ENCODE data around the gene CAMSAP2.
A peak's percentile ranks its signal among the peaks of the same experiment; 100 is the strongest.

The CAMSAP2 gene, protein sequence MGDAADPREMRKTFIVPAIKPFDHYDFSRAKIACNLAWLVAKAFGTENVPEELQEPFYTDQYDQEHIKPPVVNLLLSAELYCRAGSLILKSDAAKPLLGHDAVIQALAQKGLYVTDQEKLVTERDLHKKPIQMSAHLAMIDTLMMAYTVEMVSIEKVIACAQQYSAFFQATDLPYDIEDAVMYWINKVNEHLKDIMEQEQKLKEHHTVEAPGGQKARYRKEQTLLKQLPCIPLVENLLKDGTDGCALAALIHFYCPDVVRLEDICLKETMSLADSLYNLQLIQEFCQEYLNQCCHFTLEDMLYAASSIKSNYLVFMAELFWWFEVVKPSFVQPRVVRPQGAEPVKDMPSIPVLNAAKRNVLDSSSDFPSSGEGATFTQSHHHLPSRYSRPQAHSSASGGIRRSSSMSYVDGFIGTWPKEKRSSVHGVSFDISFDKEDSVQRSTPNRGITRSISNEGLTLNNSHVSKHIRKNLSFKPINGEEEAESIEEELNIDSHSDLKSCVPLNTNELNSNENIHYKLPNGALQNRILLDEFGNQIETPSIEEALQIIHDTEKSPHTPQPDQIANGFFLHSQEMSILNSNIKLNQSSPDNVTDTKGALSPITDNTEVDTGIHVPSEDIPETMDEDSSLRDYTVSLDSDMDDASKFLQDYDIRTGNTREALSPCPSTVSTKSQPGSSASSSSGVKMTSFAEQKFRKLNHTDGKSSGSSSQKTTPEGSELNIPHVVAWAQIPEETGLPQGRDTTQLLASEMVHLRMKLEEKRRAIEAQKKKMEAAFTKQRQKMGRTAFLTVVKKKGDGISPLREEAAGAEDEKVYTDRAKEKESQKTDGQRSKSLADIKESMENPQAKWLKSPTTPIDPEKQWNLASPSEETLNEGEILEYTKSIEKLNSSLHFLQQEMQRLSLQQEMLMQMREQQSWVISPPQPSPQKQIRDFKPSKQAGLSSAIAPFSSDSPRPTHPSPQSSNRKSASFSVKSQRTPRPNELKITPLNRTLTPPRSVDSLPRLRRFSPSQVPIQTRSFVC (N-terminal part only)

GRCh38 chr1:200738327-200738948, at the start of gene CAMSAP2:
Gene CAMSAP2 (plus strand): TSS chr1:200738893. CDS start chr1:200739828, 935 bp downstream.
- peak; percentile 56 for DNase-seq

DNA sequence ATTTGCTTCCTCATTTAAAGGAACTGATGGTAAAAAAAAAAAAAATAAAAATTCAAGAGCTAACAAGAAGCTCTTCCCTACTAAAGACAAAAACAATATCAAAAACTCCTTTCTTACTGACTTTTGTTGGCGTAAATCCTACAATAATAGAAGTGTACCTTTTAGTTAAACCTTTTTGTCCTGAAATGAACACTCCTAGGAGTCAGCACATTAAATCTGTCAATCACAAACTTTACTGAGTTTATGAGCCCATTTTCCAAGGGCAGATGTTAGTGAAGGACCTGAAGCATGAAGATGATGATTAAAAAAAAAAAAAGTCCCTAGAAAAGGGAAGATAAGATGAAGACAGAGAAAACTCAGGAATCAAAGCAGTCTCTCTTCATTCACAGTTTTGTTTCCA, 46.4 kb upstream of the CAMSAP2 start:
- no peak for DNase-seq

- no peak for DNase-seq
Measured at GRCh38 chr1:200693327-200693726, 45.4 kb upstream of the CAMSAP2 start.

- no peak for DNase-seq
Measured at GRCh38 chr1:200694738-200695137, 44.0 kb upstream of the CAMSAP2 start.

DNA sequence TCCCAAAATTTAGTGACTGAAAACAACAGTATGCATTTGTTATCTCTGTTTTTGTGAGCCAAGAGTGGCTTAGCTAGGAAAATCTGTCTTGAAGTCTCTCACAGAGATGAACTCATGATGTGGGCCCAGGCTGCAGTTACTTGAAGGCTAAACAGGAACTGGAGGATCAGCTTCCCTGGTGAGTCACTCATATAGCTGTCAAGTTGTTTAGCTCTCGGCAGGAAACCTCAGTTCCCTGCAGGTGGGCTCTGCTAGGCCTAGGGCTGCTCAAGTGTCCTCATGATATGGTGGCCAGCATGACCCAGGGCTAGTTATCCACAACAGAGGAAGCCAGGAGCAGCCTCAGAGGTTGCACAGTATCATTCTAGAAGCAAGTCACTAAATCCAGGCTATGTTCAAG, 38.8 kb upstream of the CAMSAP2 start:
- no peak for DNase-seq

DNA sequence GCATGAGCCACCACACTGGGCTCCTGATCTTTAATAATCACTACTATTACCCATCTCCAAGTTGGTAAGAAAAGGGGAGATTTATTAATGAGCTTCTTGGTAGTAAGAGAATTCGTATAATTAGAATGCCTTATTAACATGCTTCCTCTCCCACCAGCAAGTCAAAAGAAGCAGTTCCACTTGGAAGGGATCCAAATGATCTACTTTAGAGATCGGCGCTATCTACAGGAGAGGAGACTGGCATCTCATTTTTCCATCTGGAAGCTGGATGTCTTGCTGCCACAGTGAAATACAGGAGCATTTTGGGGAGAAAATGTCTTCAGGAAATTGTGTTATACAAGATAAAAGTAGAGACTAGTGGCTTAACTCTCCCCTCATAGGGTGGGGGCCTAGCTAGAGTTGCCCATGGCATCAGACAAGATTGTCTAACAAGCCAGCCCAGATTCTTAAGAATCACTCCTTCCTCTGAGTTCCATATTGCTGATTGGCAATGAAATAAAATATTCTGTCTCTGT, 33.6 kb upstream of the CAMSAP2 start:
- no peak for DNase-seq

DNA sequence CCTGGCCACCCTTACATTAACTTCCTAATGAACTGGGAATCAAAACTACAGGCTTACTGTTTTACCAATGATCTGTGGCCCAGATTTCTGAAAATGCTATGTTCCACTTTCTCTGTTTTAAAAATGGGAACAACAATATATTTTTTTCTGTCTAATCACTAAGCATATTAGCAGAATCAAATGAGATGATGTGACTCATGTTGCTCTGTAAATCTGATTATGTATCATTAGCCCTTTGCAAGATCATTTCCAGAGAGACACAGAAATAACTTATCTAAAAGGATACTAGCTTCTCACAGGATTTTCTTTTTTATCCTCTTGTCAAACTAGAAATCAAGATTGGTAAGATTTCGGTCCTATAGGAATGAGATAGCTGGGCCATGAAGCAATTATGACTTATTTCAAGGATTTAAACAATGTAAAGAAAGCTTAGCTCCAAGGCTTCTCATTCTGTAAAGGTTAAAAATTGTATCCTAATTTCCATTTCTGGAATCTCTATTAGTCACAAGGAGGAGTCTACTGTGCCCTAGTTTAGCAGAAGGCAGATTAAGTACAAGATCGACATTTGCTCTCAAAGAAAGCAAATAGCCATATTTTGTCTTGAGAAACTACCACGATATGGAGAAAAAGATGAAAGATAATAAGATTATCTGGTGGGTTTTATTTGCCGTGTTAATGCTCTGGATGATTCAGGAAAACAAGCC, 32.4 kb upstream of the CAMSAP2 start:
- no peak for DNase-seq

DNA sequence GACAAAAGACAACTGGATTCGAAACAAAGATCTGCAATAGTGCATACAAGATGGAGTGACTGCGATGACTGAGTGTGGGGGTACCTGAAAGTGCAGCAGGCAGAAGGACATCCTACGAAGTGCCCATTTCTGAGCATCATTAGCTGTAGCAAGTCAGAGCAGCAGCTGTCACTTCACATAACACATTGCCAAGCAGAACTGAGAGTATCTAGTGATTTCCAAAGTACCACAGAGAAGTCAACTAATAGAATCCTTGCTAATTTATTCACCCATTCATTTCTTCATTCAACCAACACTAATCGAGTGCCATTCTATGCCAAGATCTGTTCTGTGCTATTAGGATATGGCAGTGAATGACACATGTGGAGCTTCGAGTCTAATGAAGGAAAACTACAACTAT, 31.6 kb upstream of the CAMSAP2 start:
- no peak for DNase-seq

DNA sequence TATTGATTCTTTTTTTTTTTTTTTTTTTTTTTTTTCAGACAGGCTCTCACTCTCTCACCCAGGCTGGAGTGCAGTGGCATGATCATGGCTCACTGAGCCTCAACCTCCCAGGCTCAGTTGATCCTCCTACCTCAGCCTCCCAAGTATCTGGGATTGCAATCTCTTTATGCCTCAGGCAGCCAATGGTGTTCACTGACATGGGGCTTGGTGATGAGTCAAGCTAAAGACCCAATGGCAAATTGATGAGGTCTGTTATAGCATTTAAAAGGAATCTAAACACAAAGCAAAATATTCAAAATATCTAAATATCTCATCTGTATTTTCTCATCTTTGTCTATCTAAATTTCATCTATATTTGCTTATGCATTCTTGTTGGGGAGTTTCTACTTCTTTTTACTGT, 30.5 kb upstream of the CAMSAP2 start:
- DNase-seq: no peak

- DNase-seq: no peak
Measured at GRCh38 chr1:200708769-200709168, 29.9 kb upstream of the CAMSAP2 start.

- no peak for DNase-seq
Measured at GRCh38 chr1:200710166-200710565, 28.5 kb upstream of the CAMSAP2 start.

DNA sequence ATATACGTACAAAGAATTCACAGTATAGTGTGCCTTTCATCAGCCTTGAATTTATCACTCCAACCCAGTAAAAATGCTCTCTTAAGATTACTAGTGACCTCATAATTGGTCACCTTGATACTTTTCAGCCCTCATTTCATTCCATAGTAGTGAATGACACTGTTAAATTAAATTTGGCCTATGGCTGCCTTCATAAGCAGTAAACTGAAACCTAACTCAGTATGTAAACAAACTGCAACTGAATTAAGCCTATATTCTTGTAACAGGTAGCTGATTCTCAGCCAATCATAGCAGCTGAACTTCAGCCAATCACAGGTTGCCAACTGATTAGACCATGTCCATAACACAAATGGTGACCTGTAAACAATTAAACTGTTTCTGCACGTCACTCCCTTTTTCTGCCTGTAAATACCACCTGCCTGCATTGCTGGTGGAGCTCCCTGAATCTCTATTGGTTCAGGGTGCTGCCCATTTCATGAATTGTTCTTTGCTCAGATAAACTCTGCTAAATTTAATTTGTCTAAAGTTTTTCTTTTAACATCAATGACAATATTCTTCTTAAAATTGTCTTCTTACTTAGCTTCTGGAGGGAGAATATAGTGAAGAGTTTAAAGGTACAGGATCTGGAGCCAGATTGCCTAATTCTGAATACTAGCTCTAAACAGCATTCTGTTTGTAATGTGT, 24.0 kb upstream of the CAMSAP2 start:
- DNase-seq: no peak

DNA sequence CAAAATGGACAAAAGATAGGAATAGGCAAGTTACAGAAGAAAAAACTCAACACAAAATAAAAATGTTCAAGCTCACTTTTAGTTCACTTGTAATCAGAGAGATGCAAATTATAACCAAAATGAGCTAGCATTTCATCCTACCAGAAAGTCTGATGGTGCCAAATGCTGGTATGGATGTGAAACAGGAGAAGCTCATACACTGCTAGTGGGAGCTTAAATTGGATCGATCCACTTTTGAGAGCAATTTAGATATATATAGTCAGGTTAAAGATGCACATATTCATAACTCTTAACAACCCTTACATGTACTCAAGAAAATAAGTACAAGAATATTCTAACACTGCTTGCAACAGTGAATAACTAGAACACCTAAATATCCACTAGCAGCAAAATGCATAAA, 18.5 kb upstream of the CAMSAP2 start:
- no peak for DNase-seq

DNA sequence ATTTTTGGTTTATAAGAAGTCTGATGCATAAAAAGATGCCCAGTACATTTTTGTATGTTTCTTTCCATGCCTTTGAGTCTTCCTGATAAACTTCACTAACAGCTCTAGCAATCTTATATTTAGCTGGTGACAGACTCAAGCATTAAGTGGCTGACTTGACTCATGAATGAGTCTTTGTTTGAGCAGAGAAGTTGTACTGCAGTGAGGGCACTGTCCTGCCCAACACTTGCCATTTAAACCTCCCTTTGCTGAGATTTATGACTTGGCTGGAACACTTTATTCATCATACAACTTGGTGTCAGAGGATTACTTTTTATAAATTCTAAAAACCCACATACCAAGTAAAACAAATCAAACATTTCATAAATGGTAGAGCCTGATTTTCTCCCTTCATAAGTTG, 14.6 kb upstream of the CAMSAP2 start:
- no peak for DNase-seq

DNA sequence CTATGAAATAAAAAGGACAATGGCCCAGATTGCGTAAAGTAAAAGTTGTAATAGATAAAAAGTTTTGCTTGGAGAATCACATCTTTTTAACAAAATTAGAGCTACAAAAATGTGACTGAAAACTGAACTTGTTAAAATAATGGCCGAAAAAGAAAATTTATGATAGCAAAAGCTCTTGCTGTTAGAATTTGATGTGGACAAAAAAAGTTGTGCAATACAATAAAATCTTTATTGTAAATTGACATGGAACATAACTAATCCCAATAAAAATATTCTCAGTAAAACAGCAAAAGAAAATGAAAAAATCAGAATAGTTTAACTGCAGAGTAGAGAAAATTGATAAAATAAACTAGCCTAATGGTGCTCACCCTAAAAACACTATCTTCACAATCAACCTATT, 11.4 kb upstream of the CAMSAP2 start:
- no peak for DNase-seq

DNA sequence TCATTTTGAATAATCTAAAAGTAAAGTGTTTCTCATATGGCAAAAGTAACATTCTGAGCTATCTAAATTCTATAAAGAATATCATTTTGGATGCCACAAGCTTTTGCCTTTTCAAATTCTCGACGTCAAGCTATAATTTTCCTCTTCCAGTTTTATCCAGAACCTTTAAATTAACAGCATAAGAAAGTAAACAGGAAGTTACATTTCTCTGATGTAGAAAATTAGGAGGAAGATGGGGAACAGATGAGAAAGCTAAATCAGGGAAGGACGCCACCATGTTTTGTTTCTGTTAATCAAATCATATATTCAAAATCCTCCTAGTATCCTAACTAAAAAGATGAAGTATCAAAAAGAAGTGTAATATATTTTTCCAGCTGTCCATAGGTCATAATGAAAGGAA, 8.8 kb upstream of the CAMSAP2 start:
- no peak for DNase-seq

GRCh38 chr1:200731654-200732332, 6.9 kb upstream of the CAMSAP2 start:
- no peak for DNase-seq

DNA sequence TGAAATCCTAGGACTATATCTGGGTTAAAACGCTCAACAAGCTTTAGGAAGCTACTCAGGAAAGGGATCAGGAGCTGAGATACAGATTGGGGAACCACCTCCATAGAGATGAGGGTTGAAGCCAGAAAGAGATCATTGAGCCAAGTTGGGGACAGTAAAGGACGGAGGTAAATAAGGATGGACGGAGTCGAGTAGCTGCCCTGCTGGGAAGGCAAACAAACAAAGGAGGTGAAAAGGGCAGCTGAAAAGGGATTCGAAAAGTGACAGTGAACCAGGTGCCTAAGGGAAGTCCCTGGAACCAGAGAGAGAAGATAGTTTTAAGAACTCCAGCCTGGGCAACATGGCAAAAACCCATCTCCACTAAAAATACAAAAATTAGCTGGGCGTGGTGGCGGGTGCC, 6.3 kb upstream of the CAMSAP2 start:
- no peak for DNase-seq

GRCh38 chr1:200733907-200734306, 4.8 kb upstream of the CAMSAP2 start:
- no peak for DNase-seq

- no peak for DNase-seq
Measured at GRCh38 chr1:200737647-200738291, 924 bp upstream of the CAMSAP2 start.
